Glutamatergic neuron (in vitro differentiated cells): Measurements from ENCODE around the gene TMEM74B. TPM values are rescaled to one million over a fixed set of nuclear protein-coding genes. Genes with fewer than 3 reads are reported as not detected.
"Not testable (repeated sequence)": the region's sequence is repeated elsewhere in the genome, so short reads cannot be mapped to it uniquely, and the experiment has no call there.

ENCODE experiments used
- DNase-seq: peaks from one replicate; pipeline ENCODE4 v3.0.0; 2022
- H3K27ac Mint-ChIP-seq: one replicate; pipeline ENCODE4 v1.8.0; 2020; ENCODE audit warnings: mild to moderate bottlenecking, mixed read lengths, inconsistent platforms; ENCODE audit not compliant: unreplicated experiment
- H3K27me3 Mint-ChIP-seq: one replicate; pipeline ENCODE4 v1.8.0; 2020; ENCODE audit warnings: mild to moderate bottlenecking, moderate library complexity, mixed read lengths, inconsistent platforms; ENCODE audit not compliant: unreplicated experiment
- H3K36me3 Mint-ChIP-seq: one replicate; pipeline ENCODE4 v1.8.0; 2020; ENCODE audit warnings: mild to moderate bottlenecking, mixed read lengths, inconsistent platforms; ENCODE audit not compliant: unreplicated experiment
- H3K4me1 Mint-ChIP-seq: one replicate; pipeline ENCODE4 v1.8.0; 2020; ENCODE audit warnings: mild to moderate bottlenecking, low read depth, mixed read lengths, inconsistent platforms; ENCODE audit not compliant: unreplicated experiment
- H3K4me3 Mint-ChIP-seq: one replicate; pipeline ENCODE4 v1.8.0; 2020; ENCODE audit warnings: mild to moderate bottlenecking, mixed read lengths, inconsistent platforms; ENCODE audit not compliant: unreplicated experiment
- H3K9me3 Mint-ChIP-seq: one replicate; pipeline ENCODE4 v1.8.0; 2020; ENCODE audit warnings: mild to moderate bottlenecking, moderate library complexity, mixed read lengths, inconsistent platforms; ENCODE audit not compliant: unreplicated experiment
- total RNA-seq: library from RNA; stranded (reverse); fragmentation: NEBNext Ultra II Directional; extraction: Animal tissue kit (Norgen Biotek cat#: 25700); gene quantifications from one replicate; pipeline ENCODE4 v1.2.1, GENCODE V29; 2021; ENCODE audit not compliant: unreplicated experiment
- TF ChIP-seq, protein P1 (sequence below): fragments of 200-600 bp; sonication (generic); IDR thresholded peaks from one replicate; pipeline ENCODE4 v1.5.0; 2021; ENCODE audit not compliant: partially characterized antibody, unreplicated experiment

The TMEM74B gene
- total RNA-seq, 1 donor from 2014 or later, result 5.0 TPM

DNA sequence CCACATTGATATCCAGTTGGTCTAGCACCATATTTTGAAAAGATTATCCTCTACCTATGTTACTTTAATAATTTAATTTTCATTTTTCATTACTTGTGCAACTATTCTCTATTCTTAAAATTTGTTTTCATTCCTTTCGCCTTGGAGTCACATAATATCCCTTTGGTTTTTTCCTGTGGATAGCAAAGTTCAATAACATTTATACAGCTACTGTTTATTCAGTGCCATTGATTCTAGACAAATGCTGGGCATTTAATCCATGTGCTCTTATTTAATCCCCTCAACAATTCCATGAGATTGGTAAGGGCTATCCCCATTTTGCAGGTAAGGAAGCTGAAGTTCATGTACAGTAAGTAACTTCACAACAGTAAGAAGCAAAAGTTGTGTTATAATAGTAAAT lies 33.8 kb downstream of the TMEM74B start:
- Mint-ChIP-seq H3K27me3 (no peaks in the 10 kb centered on the region), H3K36me3 (no peaks in the 10 kb centered on the region), H3K27ac (no peak overlapping the region), H3K9me3 (peaks cover 2% of the 10 kb centered on the region), H3K4me3 (no peak overlapping the region), H3K4me1 (peaks cover 4% of the 10 kb centered on the region)
- TF ChIP-seq, protein P1, sequence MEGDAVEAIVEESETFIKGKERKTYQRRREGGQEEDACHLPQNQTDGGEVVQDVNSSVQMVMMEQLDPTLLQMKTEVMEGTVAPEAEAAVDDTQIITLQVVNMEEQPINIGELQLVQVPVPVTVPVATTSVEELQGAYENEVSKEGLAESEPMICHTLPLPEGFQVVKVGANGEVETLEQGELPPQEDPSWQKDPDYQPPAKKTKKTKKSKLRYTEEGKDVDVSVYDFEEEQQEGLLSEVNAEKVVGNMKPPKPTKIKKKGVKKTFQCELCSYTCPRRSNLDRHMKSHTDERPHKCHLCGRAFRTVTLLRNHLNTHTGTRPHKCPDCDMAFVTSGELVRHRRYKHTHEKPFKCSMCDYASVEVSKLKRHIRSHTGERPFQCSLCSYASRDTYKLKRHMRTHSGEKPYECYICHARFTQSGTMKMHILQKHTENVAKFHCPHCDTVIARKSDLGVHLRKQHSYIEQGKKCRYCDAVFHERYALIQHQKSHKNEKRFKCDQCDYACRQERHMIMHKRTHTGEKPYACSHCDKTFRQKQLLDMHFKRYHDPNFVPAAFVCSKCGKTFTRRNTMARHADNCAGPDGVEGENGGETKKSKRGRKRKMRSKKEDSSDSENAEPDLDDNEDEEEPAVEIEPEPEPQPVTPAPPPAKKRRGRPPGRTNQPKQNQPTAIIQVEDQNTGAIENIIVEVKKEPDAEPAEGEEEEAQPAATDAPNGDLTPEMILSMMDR, result no peak
- no peak for DNase-seq

DNA sequence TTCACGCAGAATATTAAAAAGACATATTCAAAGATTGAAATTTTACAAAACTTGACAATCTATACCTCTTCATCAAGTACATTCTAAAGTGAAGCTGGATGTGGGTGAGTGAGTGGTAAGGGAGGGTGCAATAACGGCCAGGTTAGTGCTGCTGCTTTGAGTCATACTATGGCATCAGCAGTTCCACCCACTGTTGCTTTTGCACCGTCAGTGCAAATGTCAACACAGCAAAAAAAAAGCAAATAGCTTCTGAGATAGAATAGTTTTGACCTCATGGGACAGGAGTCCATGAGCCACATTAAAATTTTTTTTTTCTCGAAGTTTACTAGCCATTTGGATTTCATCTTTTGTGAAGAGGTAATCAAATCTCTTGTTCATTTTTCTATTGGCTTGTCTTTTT lies 34.6 kb downstream of the TMEM74B start:
- H3K4me3 Mint-ChIP-seq, result no peak overlapping the region
- H3K27me3 Mint-ChIP-seq, result no peaks in the 10 kb centered on the region
- peaks cover 2% of the 10 kb centered on the region for H3K9me3 Mint-ChIP-seq
- H3K4me1 Mint-ChIP-seq, result peaks cover 4% of the 10 kb centered on the region
- no peak overlapping the region for H3K27ac Mint-ChIP-seq
- TF ChIP-seq, protein P1, result no peak
- no peak for DNase-seq
- H3K36me3 Mint-ChIP-seq, result no peaks in the 10 kb centered on the region

DNA sequence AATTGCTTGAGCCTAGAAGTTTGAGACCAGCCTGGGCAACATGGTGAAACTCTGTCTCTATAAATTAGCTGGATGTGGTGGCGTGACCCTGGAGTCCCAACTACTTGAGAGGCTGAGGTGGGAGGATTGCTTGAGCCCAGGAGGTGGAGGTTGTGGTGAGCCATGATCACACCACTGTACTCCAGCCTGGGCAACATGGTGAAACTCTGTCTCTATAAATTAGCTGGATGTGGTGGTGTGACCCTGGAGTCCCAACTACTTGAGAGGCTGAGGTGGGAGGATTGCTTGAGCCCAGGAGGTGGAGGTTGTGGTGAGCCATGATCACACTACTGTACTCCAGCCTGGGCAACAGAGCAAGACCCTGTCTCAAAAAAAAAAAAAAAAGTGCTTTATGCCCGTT lies 35.0 kb downstream of the TMEM74B start:
- not testable (repeated sequence) for DNase-seq, H3K27me3 Mint-ChIP-seq, H3K27ac Mint-ChIP-seq

DNA sequence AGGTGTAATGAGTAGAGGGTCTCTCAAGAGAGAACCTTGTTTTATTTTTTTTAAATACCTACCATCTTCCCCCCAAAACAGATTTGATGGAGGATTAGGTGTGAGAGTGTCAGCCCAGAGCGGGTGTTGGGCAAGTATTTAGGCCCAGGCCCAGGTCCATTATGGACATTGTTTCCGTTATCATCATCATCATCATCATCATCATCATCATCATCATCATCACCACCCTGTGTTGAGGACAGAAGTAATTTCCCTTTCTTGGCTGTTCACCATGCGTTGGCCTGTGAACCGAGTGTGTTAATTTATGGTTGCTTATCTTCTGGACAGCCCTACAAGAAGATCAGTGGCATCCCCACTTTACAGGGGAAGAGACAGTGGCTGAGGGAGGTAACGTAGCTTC lies 37.8 kb downstream of the TMEM74B start:
- no peak overlapping the region for H3K27ac Mint-ChIP-seq
- no peak for DNase-seq
- H3K4me3 Mint-ChIP-seq, result no peak overlapping the region
- no peaks in the 10 kb centered on the region for H3K27me3 Mint-ChIP-seq
- TF ChIP-seq, protein P1, result no peak
- H3K9me3 Mint-ChIP-seq, result peaks cover 2% of the 10 kb centered on the region
- no peaks in the 10 kb centered on the region for H3K36me3 Mint-ChIP-seq
- no peaks in the 10 kb centered on the region for H3K4me1 Mint-ChIP-seq

More for the DNA sequence above, 35.0 kb downstream of the TMEM74B start:
- not testable (repeated sequence) for H3K36me3 Mint-ChIP-seq, H3K4me1 Mint-ChIP-seq, H3K9me3 Mint-ChIP-seq, H3K4me3 Mint-ChIP-seq

DNA sequence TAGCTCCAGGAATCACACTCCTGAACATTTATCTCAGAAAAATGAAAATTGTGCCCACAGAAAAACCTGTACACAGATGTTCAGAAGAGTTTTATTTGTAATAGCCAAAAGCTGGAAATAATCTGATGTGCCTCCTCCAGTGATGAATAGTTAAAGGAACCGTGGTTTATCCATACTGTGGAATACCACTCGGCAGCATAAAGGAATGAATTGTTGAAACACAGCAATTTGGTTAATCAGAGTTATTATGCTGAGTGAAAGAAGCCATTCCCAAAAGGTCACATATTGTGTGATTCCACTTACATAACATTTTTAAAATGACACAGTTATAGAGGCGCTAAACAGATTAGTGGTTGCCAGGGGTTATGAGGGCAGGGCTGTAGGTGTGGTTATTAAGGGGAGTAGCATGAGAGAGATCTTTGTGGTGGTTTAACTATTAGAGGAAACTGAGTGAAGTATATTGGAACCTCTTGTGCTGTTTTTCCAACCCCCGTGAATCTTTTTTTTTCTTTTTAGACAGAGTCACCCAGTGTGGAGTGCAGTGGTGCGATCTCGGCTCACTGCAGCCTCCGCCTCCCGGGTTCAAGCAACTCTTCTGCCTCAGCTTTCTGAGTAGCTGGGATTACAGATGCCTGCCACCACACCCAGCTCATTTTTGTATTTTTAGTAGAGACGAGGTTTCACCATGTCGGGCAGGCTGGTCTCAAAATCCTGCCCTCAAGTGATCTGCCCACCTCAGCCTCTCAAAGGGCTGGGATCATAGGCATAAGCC lies 40.2 kb downstream of the TMEM74B start:
- DNase-seq, result no peak
- Mint-ChIP-seq H3K4me1 (no peaks in the 10 kb centered on the region), H3K27me3 (no peaks in the 10 kb centered on the region), H3K4me3 (no peak overlapping the region), H3K27ac (no peak overlapping the region), H3K9me3 (peaks cover 2% of the 10 kb centered on the region), H3K36me3 (no peaks in the 10 kb centered on the region)
- TF ChIP-seq, protein P1, result no peak
